Cardiac muscle cell (in vitro differentiated cells and primary cell): ENCODE results near the gene RNASET2. TPM values are rescaled to one million over a fixed set of nuclear protein-coding genes. Genes with fewer than 3 reads are reported as not detected.

Experiments used
- DNase-seq, 2 donors: peaks; one replicate each; pipeline versions ENCODE4 v3.0.0 to v3.0.0-alpha.2; 2010 to 2017; ENCODE audit warnings: low read depth in 1 of 2, low spot score in 1 of 2
- H3K27ac ChIP-seq: fragments of 200-600 bp; sonication (generic); 2 replicates; pipeline ENCODE4 v1.5.1; 2016
- H3K27me3 ChIP-seq: fragments of 200-600 bp; sonication (generic); 2 replicates; pipeline ENCODE4 v1.6.0; 2016; ENCODE audit warnings: control low read depth
- H3K36me3 ChIP-seq: fragments of 200-600 bp; sonication (generic); 2 replicates; pipeline ENCODE4 v1.5.1; 2016; ENCODE audit warnings: control low read depth
- H3K4me1 ChIP-seq: fragments of 200-600 bp; sonication (generic); 2 replicates; pipeline ENCODE4 v1.8.1; 2017; ENCODE audit warnings: low read depth, mild to moderate bottlenecking, mixed run types
- H3K4me3 ChIP-seq: fragments of 200-600 bp; sonication (generic); 2 replicates; pipeline ENCODE4 v1.5.1; 2016; ENCODE audit warnings: mild to moderate bottlenecking
- H3K9me3 ChIP-seq: fragments of 200-600 bp; sonication (generic); 2 replicates; pipeline ENCODE4 v1.5.1; 2017; ENCODE audit warnings: low read depth, mild to moderate bottlenecking, control low read depth
- polyA plus RNA-seq: library from polyadenylated mRNA; unstranded; fragments of >200 nt; fragmentation: Nextera tagmentation; extraction: Ambion mirVana; gene quantifications from 2 replicates; pipeline ENCODE4 v1.2.1, GENCODE V29; 2016
- total RNA-seq: library from RNA; depleted of rRNA; stranded (reverse); fragments of >200 nt; gene quantifications from 2 replicates; pipeline ENCODE4 v1.2.3, GENCODE V29; 2016
- TF ChIP-seq, protein P1 (sequence below): IDR thresholded peaks from 2 replicates; pipeline ENCODE4 v1.5.1; 2012; ENCODE audit warnings: low read depth, mild to moderate bottlenecking, low read length

RNASET2 gene
- total and polyA plus RNA-seq, 2 experiments from 2014 or later, result 20.7 to 24.1 TPM

DNA sequence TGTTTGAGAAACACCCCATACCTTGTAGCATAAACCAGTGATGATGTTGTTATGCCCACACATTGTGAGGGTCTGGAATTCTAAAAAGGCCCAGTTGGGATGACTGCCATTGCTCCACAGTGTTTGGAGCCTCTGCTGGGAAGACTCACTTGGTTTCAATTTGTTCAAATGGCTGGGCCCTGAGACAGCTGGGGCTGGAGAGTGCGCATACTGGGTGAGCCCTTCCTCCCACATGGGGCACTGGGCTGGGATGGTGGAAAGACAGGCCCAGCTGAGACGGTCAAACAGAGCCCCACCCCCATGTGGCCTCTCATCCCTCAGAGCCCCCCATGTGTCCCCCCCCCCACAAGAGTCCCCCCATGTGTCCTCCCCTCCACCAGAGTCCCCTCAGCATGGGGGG is 20.3 kb upstream of the RNASET2 start:
- Histone ChIP-seq H3K9me3 (no peaks in the 10 kb centered on the region), H3K36me3 (no peaks in the 10 kb centered on the region), H3K27me3 (no peaks in the 10 kb centered on the region), H3K27ac (no peak overlapping the region), H3K4me1 (no peaks in the 10 kb centered on the region), H3K4me3 (no peak overlapping the region)
- no peak for DNase-seq
- TF ChIP-seq, protein P1, sequence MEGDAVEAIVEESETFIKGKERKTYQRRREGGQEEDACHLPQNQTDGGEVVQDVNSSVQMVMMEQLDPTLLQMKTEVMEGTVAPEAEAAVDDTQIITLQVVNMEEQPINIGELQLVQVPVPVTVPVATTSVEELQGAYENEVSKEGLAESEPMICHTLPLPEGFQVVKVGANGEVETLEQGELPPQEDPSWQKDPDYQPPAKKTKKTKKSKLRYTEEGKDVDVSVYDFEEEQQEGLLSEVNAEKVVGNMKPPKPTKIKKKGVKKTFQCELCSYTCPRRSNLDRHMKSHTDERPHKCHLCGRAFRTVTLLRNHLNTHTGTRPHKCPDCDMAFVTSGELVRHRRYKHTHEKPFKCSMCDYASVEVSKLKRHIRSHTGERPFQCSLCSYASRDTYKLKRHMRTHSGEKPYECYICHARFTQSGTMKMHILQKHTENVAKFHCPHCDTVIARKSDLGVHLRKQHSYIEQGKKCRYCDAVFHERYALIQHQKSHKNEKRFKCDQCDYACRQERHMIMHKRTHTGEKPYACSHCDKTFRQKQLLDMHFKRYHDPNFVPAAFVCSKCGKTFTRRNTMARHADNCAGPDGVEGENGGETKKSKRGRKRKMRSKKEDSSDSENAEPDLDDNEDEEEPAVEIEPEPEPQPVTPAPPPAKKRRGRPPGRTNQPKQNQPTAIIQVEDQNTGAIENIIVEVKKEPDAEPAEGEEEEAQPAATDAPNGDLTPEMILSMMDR, result no peak

GRCh38 chr6:166972101-166972500 is 15.8 kb upstream of the RNASET2 start:
- Histone ChIP-seq H3K36me3 (no peaks in the 10 kb centered on the region), H3K27me3 (no peaks in the 10 kb centered on the region), H3K4me3 (no peak overlapping the region), H3K27ac (no peak overlapping the region), H3K9me3 (no peaks in the 10 kb centered on the region), H3K4me1 (no peaks in the 10 kb centered on the region)
- DNase-seq, result no peak
- TF ChIP-seq, protein P1, result no peak

DNA sequence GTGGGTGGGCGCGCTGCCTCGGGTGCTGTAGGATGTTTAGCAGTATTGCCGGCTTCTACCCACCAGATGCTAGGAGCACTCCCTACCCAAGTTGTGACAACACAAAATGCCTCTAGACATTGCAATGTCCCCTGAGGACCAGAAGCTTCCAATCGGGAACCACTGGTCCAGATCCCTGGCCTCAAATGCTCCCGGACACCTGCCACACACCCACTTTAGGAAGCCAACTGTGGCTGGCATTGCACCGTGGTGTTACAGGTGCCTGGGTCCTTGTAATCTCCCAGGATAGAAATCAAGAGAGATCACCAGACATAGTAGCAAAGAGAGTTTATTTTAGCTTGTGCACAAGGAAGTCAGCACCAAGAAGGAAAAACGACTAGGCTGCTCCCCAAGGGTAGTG is 14.9 kb upstream of the RNASET2 start:
- TF ChIP-seq, protein P1, result no peak

GRCh38 chr6:166970776-166971175 is 14.4 kb upstream of the RNASET2 start:
- TF ChIP-seq, protein P1, result no peak
- Histone ChIP-seq H3K27me3 (no peaks in the 10 kb centered on the region), H3K27ac (no peak overlapping the region), H3K4me1 (no peaks in the 10 kb centered on the region), H3K36me3 (no peaks in the 10 kb centered on the region), H3K9me3 (no peaks in the 10 kb centered on the region), H3K4me3 (no peak overlapping the region)
- DNase-seq, result no peak

More for the DNA sequence above, 14.9 kb upstream of the RNASET2 start:
- H3K4me1 ChIP-seq, result no peaks in the 10 kb centered on the region
- H3K9me3 ChIP-seq, result no peaks in the 10 kb centered on the region
- no peak for DNase-seq
- H3K4me3 ChIP-seq, result no peak overlapping the region
- no peak overlapping the region for H3K27ac ChIP-seq
- no peaks in the 10 kb centered on the region for H3K36me3 ChIP-seq
- no peaks in the 10 kb centered on the region for H3K27me3 ChIP-seq

DNA sequence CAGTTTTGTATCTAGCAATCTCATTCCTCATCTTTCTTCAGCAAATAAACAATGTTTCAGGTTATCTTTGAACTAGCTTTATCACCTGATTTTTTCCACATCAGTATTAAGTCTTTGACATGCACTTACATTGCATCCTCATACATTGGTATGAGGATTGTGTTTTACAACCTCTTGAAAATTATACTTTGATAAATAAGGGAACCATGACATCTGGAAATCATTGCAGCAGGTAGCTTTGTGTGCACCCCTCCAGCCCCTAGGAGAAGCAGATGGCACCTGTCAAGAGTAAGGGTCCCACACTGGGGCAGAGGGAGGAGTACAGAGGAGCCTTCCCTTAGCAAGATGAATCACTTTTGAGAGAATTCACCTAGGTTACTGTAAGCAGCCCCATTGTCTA is 13.7 kb upstream of the RNASET2 start:
- H3K4me3 ChIP-seq, result no peak overlapping the region
- TF ChIP-seq, protein P1, result no peak
- H3K27ac ChIP-seq, result no peak overlapping the region
- no peaks in the 10 kb centered on the region for H3K9me3 ChIP-seq
- DNase-seq, result no peak
- no peaks in the 10 kb centered on the region for H3K4me1 ChIP-seq
- H3K27me3 ChIP-seq, result no peaks in the 10 kb centered on the region
- H3K36me3 ChIP-seq, result no peaks in the 10 kb centered on the region
